Measurements from ENCODE around the gene MIXL1. TPM values are rescaled to one million over a fixed set of nuclear protein-coding genes. Genes with fewer than 3 reads are reported as not detected.

Gene MIXL1
- total and polyA plus RNA-seq, 3 experiments from 2014 or later = not detected

GRCh38 chr1:226207048-226207447 is 16.4 kb upstream of the MIXL1 start:
- H3K27me3 Mint-ChIP-seq = peaks cover 0 to 13% of the 10 kb centered on the region in 2 donors
- Histone ChIP-seq H3K9me3 (ENCODE audit: low read length) (no peaks in the 10 kb centered on the region), H3K36me3 (ENCODE audit: insufficient read depth, low read length) (no peaks in the 10 kb centered on the region), H3K4me3 (ENCODE audit: low read length) (no peak overlapping the region), H3K27ac (ENCODE audit: low read depth, low read length) (no peak overlapping the region), H3K27me3 (ENCODE audit: insufficient read depth, low read length, poor library complexity, severe bottlenecking) (no peaks in the 10 kb centered on the region), H3K4me1 (ENCODE audit: insufficient read depth, low read length) (no peaks in the 10 kb centered on the region)
- DNase-seq = no peak
- H3K27ac Mint-ChIP-seq = no peak overlapping the region
- no peak overlapping the region for H3K4me3 Mint-ChIP-seq
- no peaks in the 10 kb centered on the region for H3K36me3 Mint-ChIP-seq
- no peaks in the 10 kb centered on the region for H3K4me1 Mint-ChIP-seq
- ChIA-PET POLR2A (no interaction called here), CTCF (interaction anchor here (1.5 kb wide), 1 partner anchor 10 kb away, joined by 5 read pairs; no protein-coding TSS in a partner anchor)
- no peaks in the 10 kb centered on the region for H3K9me3 Mint-ChIP-seq

- DNase-seq = no peak
- CTCF ChIA-PET = interaction anchor here (1.5 kb wide), 1 partner anchor 11 kb away, joined by 5 read pairs; no protein-coding TSS in a partner anchor
- no peak overlapping the region for H3K4me3 ChIP-seq (ENCODE audit: low read length)
- Mint-ChIP-seq H3K4me1 (no peaks in the 10 kb centered on the region), H3K27me3 (no peaks in the 10 kb centered on the region), H3K4me3 (no peak overlapping the region), H3K36me3 (no peaks in the 10 kb centered on the region), H3K27ac (no peak overlapping the region), H3K9me3 (no peaks in the 10 kb centered on the region)
- H3K27ac ChIP-seq (ENCODE audit: low read depth, low read length) = no peak overlapping the region
- no peaks in the 10 kb centered on the region for H3K4me1 ChIP-seq (ENCODE audit: insufficient read depth, low read length)
- no peaks in the 10 kb centered on the region for H3K36me3 ChIP-seq (ENCODE audit: insufficient read depth, low read length)
- no peaks in the 10 kb centered on the region for H3K27me3 ChIP-seq (ENCODE audit: insufficient read depth, low read length, poor library complexity, severe bottlenecking)
- no peaks in the 10 kb centered on the region for H3K9me3 ChIP-seq (ENCODE audit: low read length)
- POLR2A ChIA-PET = no interaction called here
Observed at GRCh38 chr1:226209307-226210059, 14.0 kb upstream of the MIXL1 start.

GRCh38 chr1:226210571-226211176 is 12.8 kb upstream of the MIXL1 start:
- ChIA-PET CTCF (interaction anchor here (1.3 to 1.5 kb wide), 2 partner anchors 12 to 85 kb away, joined by 4 to 5 read pairs; no protein-coding TSS in a partner anchor), POLR2A (no interaction called here)
- Mint-ChIP-seq H3K27ac (no peak overlapping the region), H3K27me3 (no peaks in the 10 kb centered on the region), H3K36me3 (no peaks in the 10 kb centered on the region), H3K4me3 (no peak overlapping the region), H3K9me3 (no peaks in the 10 kb centered on the region), H3K4me1 (no peaks in the 10 kb centered on the region)
- Histone ChIP-seq H3K9me3 (ENCODE audit: low read length) (no peaks in the 10 kb centered on the region), H3K4me3 (ENCODE audit: low read length) (no peak overlapping the region), H3K27ac (ENCODE audit: low read depth, low read length) (no peak overlapping the region), H3K27me3 (ENCODE audit: insufficient read depth, low read length, poor library complexity, severe bottlenecking) (no peaks in the 10 kb centered on the region), H3K36me3 (ENCODE audit: insufficient read depth, low read length) (no peaks in the 10 kb centered on the region), H3K4me1 (ENCODE audit: insufficient read depth, low read length) (no peaks in the 10 kb centered on the region)
- no peak for DNase-seq

- Histone ChIP-seq H3K4me3 (ENCODE audit: low read length) (no peak overlapping the region), H3K36me3 (ENCODE audit: insufficient read depth, low read length) (no peaks in the 10 kb centered on the region), H3K27me3 (ENCODE audit: insufficient read depth, low read length, poor library complexity, severe bottlenecking) (no peaks in the 10 kb centered on the region), H3K27ac (ENCODE audit: low read depth, low read length) (no peak overlapping the region), H3K4me1 (ENCODE audit: insufficient read depth, low read length) (no peaks in the 10 kb centered on the region), H3K9me3 (ENCODE audit: low read length) (no peaks in the 10 kb centered on the region)
- Mint-ChIP-seq H3K4me1 (no peaks in the 10 kb centered on the region), H3K27ac (no peak overlapping the region), H3K4me3 (no peak overlapping the region), H3K36me3 (no peaks in the 10 kb centered on the region), H3K9me3 (no peaks in the 10 kb centered on the region), H3K27me3 (no peaks in the 10 kb centered on the region)
- ChIA-PET POLR2A (no interaction called here), CTCF (interaction anchor here (1.3 to 1.7 kb wide), 3 partner anchors 13 to 86 kb away, joined by 4 to 6 read pairs (median 5); no protein-coding TSS in a partner anchor)
- DNase-seq = no peak
Observed at GRCh38 chr1:226211181-226211821, 12.2 kb upstream of the MIXL1 start.

- Mint-ChIP-seq H3K9me3 (no peaks in the 10 kb centered on the region), H3K27ac (no peak overlapping the region), H3K27me3 (no peaks in the 10 kb centered on the region), H3K4me1 (no peaks in the 10 kb centered on the region), H3K36me3 (no peaks in the 10 kb centered on the region), H3K4me3 (no peak overlapping the region)
- ChIA-PET CTCF (interaction anchor here (1.7 kb wide), 1 partner anchor 15 kb away, joined by 6 read pairs; no protein-coding TSS in a partner anchor), POLR2A (no interaction called here)
- H3K4me3 ChIP-seq (ENCODE audit: low read length) = no peak overlapping the region
- H3K36me3 ChIP-seq (ENCODE audit: insufficient read depth, low read length) = no peaks in the 10 kb centered on the region
- H3K27ac ChIP-seq (ENCODE audit: low read depth, low read length) = no peak overlapping the region
- no peak for DNase-seq
- H3K4me1 ChIP-seq (ENCODE audit: insufficient read depth, low read length) = no peaks in the 10 kb centered on the region
- no peaks in the 10 kb centered on the region for H3K27me3 ChIP-seq (ENCODE audit: insufficient read depth, low read length, poor library complexity, severe bottlenecking)
- H3K9me3 ChIP-seq (ENCODE audit: low read length) = no peaks in the 10 kb centered on the region
Observed at GRCh38 chr1:226212545-226212944, 10.9 kb upstream of the MIXL1 start.

GRCh38 chr1:226215239-226215638 is 8.2 kb upstream of the MIXL1 start:
- no peaks in the 10 kb centered on the region for H3K9me3 Mint-ChIP-seq
- no peak overlapping the region for H3K27ac ChIP-seq (ENCODE audit: low read depth, low read length)
- H3K9me3 ChIP-seq (ENCODE audit: low read length) = no peaks in the 10 kb centered on the region
- H3K4me1 Mint-ChIP-seq = no peaks in the 10 kb centered on the region
- H3K4me3 ChIP-seq (ENCODE audit: low read length) = no peak overlapping the region
- no peaks in the 10 kb centered on the region for H3K27me3 Mint-ChIP-seq
- no peak overlapping the region for H3K4me3 Mint-ChIP-seq
- DNase-seq = no peak
- H3K4me1 ChIP-seq (ENCODE audit: insufficient read depth, low read length) = no peaks in the 10 kb centered on the region
- CTCF ChIA-PET = no interaction called here
- H3K36me3 ChIP-seq (ENCODE audit: insufficient read depth, low read length) = no peaks in the 10 kb centered on the region
- no peak overlapping the region for H3K27ac Mint-ChIP-seq
- no peaks in the 10 kb centered on the region for H3K27me3 ChIP-seq (ENCODE audit: insufficient read depth, low read length, poor library complexity, severe bottlenecking)
- no peaks in the 10 kb centered on the region for H3K36me3 Mint-ChIP-seq
- POLR2A ChIA-PET = no interaction called here

GRCh38 chr1:226216056-226216455 is 7.4 kb upstream of the MIXL1 start:
- Mint-ChIP-seq H3K36me3 (no peaks in the 10 kb centered on the region), H3K4me1 (no peaks in the 10 kb centered on the region), H3K27me3 (no peaks in the 10 kb centered on the region), H3K4me3 (no peak overlapping the region), H3K9me3 (no peaks in the 10 kb centered on the region), H3K27ac (no peak overlapping the region)
- no peaks in the 10 kb centered on the region for H3K36me3 ChIP-seq (ENCODE audit: insufficient read depth, low read length)
- no peak for DNase-seq
- no peak overlapping the region for H3K27ac ChIP-seq (ENCODE audit: low read depth, low read length)
- H3K4me3 ChIP-seq (ENCODE audit: low read length) = no peak overlapping the region
- H3K9me3 ChIP-seq (ENCODE audit: low read length) = no peaks in the 10 kb centered on the region
- no peaks in the 10 kb centered on the region for H3K4me1 ChIP-seq (ENCODE audit: insufficient read depth, low read length)
- POLR2A ChIA-PET = no interaction called here
- no peaks in the 10 kb centered on the region for H3K27me3 ChIP-seq (ENCODE audit: insufficient read depth, low read length, poor library complexity, severe bottlenecking)
- CTCF ChIA-PET = no interaction called here

GRCh38 chr1:226217273-226217672 is 6.2 kb upstream of the MIXL1 start:
- Mint-ChIP-seq H3K4me1 (no peaks in the 10 kb centered on the region), H3K36me3 (no peaks in the 10 kb centered on the region), H3K27me3 (peaks cover under 1 to 2% of the 10 kb centered on the region in 2 donors), H3K9me3 (no peaks in the 10 kb centered on the region), H3K4me3 (no peak overlapping the region), H3K27ac (no peak overlapping the region)
- no peaks in the 10 kb centered on the region for H3K27me3 ChIP-seq (ENCODE audit: insufficient read depth, low read length, poor library complexity, severe bottlenecking)
- POLR2A ChIA-PET = no interaction called here
- no peaks in the 10 kb centered on the region for H3K9me3 ChIP-seq (ENCODE audit: low read length)
- H3K27ac ChIP-seq (ENCODE audit: low read depth, low read length) = no peak overlapping the region
- CTCF ChIA-PET = no interaction called here
- H3K4me3 ChIP-seq (ENCODE audit: low read length) = no peak overlapping the region
- DNase-seq = no peak
- no peaks in the 10 kb centered on the region for H3K36me3 ChIP-seq (ENCODE audit: insufficient read depth, low read length)
- no peaks in the 10 kb centered on the region for H3K4me1 ChIP-seq (ENCODE audit: insufficient read depth, low read length)

Data from CD8-positive, alpha-beta memory T cell (primary cell).